H1 (cell line): Measurements from ENCODE around the gene CSRP1.

Source experiments
- ATF2 ChIP-seq: IDR thresholded peaks from 2 replicates; pipeline ENCODE4 v1.6.1; 2012; ENCODE audit warnings: low read length, inconsistent platforms
- ATF3 ChIP-seq: IDR thresholded peaks from 2 replicates; pipeline ENCODE4 v1.6.1; 2011; ENCODE audit warnings: low read depth, mild to moderate bottlenecking, low read length; ENCODE audit not compliant: insufficient read depth
- CTCF ChIP-seq, 3 experiments: IDR thresholded peaks; 1 replicate in 2 of 3; 2 replicates in 1 of 3; pipeline versions ENCODE4 v1.5.1 to v1.6.1; 2011; ENCODE audit warnings: low read length in 3 of 3, mild to moderate bottlenecking in 3 of 3, inconsistent platforms in 2 of 3, low read depth in 1 of 3, moderate library complexity in 1 of 3; ENCODE audit not compliant: insufficient read depth in 1 of 3; ENCODE audit errors: control extremely low read depth in 1 of 3
- EP300 ChIP-seq, 2 experiments: IDR thresholded peaks; 1 replicate in 1 of 2; 2 replicates in 1 of 2; pipeline ENCODE4 v1.6.1; 2011 to 2012; ENCODE audit warnings: low read depth in 2 of 2, low read length in 2 of 2, mild to moderate bottlenecking in 2 of 2, borderline replicate concordance in 1 of 2, inconsistent platforms in 1 of 2, moderate library complexity in 1 of 2
- JUN ChIP-seq: IDR thresholded peaks from 2 replicates; pipeline ENCODE4 v1.6.1; 2011; ENCODE audit warnings: low read depth, mild to moderate bottlenecking, improper control_type of control experiment, low read length
- POLR2A ChIP-seq, 2 experiments: IDR thresholded peaks; 1 replicate in 1 of 2; 2 replicates in 1 of 2; pipeline ENCODE4 v1.6.1; 2011; ENCODE audit warnings: low read depth in 2 of 2, low read length in 2 of 2, mild to moderate bottlenecking in 2 of 2; ENCODE audit errors: control extremely low read depth in 1 of 2
- POLR2AphosphoS5 ChIP-seq: IDR thresholded peaks from 2 replicates; pipeline ENCODE4 v1.6.1; 2011; ENCODE audit warnings: low read depth, low read length
- RFX5 ChIP-seq: IDR thresholded peaks from 2 replicates; pipeline ENCODE4 v1.6.1; 2011; ENCODE audit warnings: low read depth, low read length, improper control_type of control experiment, borderline replicate concordance
- SIN3A ChIP-seq, 2 experiments: IDR thresholded peaks in 1 of 2; conservative IDR thresholded peaks in 1 of 2; 2 replicates each; pipeline ENCODE4 v1.6.1; 2011 to 2012; ENCODE audit warnings: low read length in 2 of 2, improper control_type of control experiment in 1 of 2, low read depth in 1 of 2, mild to moderate bottlenecking in 1 of 2
- TCF12 ChIP-seq: IDR thresholded peaks from 2 replicates; pipeline ENCODE4 v1.6.1; 2011; ENCODE audit warnings: low read depth, mild to moderate bottlenecking, low read length

GRCh38 chr1:201511396-201511940 is 4.5 kb upstream of the CSRP1 start:
- TF ChIP-seq JUN (no peak), EP300 (IDR thresholded peaks at IDR 0.05; ENCODE audit: borderline replicate concordance in 1 of 2, low read depth in 2 of 2, low read length in 2 of 2) (no peak), RFX5 (no peak), POLR2A (IDR thresholded peaks at IDR 0.05; ENCODE audit: control extremely low read depth in 1 of 2, low read depth in 2 of 2, low read length in 2 of 2) (no peak), SIN3A (conservative IDR thresholded peaks at IDR 0.05 in 1 of 2, IDR thresholded peaks at IDR 0.05 in 1 of 2; ENCODE audit: low read depth in 1 of 2, low read length in 2 of 2) (no peak), POLR2AphosphoS5 (no peak), ATF2 (no peak), CTCF (IDR thresholded peaks at IDR 0.05; ENCODE audit: control extremely low read depth in 1 of 3, insufficient read depth in 1 of 3, low read depth in 1 of 3, low read length in 3 of 3) (no peak), ATF3 (no peak), TCF12 (no peak)
